ENCODE data around the gene R3HDML.
"Not testable (repeated sequence)": the region's sequence is repeated elsewhere in the genome, so short reads cannot be mapped to it uniquely, and the experiment has no call there.

The R3HDML gene

DNA sequence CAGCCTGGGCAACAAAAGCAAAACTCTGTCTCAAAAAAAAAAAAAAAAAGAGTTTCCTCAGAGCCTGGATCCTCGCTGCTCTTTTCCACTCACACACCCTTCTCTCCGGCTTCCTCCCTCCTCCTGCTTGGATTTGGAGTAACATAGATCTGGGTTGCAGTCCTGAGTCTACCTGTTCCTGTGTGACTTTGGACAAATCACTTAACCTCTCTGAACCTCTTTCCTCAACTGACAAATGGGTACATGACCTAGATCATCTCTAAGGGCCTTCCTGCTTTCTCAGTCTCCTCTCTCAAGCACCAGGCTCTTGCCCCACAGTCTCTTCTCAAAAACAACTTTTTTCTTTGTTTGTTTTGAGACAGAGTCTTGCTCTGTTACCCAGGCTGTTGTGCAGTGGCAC, 5.6 kb upstream of the R3HDML start:
- DNase-seq: no peak

- no peak for DNase-seq
Measured at GRCh38 chr20:44334306-44334705, 2.5 kb upstream of the R3HDML start.

DNA sequence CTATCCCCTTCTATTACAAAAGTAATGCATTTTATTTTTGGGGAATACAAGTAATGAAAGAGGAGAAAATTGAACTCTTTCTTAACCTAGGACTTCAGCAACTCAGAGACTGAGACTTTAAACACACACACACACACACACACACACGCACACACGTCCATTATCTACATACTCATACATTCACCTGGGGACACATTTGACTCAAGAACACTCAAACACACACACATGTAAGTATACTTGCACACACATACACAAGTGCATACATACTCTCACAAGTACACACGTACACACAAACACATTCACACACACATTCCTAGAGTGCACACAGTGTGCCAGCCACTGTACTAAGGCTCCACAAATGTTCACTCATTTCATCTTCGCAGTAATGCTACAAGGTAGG, 2.1 kb upstream of the R3HDML start:
- no peak for DNase-seq

DNA sequence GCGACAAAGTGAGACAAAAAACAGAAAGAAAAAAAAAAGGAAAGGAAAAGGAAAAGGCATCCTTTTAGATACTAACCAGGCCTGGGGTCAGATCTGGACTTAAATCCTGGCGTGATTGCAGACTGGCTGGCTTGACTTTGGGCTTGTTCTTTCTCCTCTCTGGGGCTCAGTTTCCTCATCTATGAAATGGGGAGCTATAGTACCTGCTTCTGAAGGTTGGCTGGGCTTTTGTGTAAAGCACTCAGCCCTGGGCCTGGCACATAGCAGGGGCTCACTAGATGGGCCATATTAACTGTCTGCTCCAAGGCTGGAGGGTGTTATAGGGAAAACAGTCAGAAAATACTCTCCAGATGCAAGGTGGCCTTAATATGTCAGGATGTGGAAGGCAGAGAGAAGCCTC, 1.2 kb upstream of the R3HDML start:
- DNase-seq: no peak

- peak; percentile 35 for DNase-seq
Measured at GRCh38 chr20:44336086-44336485, 757 bp upstream of the R3HDML start.

GRCh38 chr20:44342248-44342647, 5.4 kb downstream of the R3HDML start:
- DNase-seq: no peak

DNA sequence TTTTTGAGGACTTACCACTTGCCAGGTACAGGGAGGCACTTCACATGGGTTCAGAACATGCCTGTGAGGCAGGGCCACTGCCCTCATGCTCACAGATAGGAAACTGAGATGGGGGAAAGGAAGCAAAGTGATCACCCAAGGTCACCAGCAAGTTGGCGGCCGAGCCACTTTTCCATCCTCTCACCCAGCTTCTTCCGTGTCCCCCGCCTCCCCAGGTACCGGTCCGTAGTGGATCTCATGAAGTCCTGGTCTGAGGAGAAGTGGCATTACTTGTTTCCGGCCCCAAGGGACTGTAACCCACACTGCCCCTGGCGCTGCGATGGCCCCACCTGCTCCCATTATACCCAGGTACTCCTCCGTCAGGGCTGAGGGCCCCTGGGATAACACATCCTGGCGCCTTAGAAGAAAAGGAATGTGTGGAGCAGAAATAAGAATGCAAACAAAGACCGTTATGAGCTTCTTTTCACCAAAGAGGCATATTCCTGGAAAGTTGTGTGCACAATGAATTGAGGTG, 6.4 kb downstream of the R3HDML start:
- DNase-seq: no peak

DNA sequence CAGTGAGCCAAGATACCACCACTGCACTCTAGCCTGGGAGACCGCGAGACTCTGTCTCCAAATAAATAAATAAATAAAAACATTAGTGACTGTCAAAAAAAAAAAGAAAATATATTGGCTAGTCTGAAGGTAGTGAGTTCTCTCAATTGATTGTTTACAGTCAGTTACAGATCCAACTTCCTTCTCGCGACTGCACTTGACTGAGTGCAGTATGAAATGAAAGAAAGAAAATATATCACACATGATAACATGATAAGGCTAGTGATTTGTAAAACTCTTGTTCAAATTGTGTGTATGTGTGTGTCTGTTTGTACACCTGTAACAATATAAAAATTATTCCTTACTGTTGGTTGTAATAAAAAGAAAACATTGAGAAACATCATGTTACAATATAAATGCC, 7.9 kb downstream of the R3HDML start:
- no peak for DNase-seq

DNA sequence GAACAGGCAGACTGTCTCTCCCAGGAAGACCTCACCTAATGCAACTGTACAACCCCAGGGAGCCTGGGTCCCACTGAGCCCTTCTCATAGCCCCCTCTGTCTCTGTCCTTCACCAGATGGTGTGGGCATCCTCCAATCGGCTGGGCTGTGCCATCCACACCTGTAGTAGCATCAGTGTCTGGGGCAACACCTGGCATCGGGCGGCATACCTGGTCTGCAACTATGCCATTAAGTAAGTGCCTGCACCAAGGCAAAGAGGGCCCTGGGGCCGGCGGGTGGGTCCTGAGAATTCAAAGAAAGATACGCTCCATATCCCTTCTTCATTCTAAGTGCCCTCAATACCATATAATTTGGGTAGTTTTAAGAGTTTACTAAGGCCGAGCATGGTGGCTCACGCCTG, 8.3 kb downstream of the R3HDML start:
- DNase-seq: no peak

DNA sequence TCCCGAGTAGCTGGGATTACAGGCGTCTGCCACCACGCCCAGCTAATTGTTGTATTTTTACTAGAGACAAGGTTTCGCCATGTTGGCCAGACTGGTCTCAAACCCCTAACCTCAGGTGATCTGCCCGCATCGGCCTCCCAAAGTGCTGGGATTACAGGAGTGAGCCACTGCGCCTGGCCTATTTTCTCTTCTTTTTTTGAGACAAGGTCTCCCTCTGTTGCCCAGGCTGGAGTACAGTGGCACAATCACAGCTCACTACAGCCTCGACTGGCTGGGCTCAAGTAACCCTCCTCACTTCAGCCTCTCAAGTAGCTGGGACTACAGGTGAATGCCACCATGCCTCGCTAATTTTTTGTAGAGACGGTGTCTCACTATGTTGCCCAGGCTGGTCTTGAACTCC, 9.1 kb downstream of the R3HDML start:
- not testable (repeated sequence) for DNase-seq

- DNase-seq: no peak
Measured at GRCh38 chr20:44348168-44348659, 11.4 kb downstream of the R3HDML start.

DNA sequence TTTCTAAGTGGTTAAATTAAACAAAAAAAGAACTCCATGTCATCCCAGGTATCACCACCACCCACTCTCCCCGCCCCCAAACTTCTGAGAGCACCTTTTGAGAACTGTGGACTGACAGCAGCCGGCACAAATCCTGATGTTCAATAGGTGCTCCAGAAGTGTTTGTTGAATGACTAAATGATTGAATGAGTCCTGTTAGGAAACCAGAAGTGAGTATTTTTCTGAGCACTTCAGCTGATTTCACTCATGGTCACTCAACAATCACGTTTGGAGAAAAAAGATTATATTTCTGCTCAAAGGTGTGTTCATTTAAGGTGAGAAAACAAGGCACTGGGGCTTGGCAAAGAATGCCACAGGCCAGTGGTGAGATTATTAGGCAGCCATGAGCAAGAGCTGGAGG, 12.5 kb downstream of the R3HDML start:
- no peak for DNase-seq

GRCh38 chr20:44350567-44350966, 13.7 kb downstream of the R3HDML start:
- DNase-seq: no peak

DNA sequence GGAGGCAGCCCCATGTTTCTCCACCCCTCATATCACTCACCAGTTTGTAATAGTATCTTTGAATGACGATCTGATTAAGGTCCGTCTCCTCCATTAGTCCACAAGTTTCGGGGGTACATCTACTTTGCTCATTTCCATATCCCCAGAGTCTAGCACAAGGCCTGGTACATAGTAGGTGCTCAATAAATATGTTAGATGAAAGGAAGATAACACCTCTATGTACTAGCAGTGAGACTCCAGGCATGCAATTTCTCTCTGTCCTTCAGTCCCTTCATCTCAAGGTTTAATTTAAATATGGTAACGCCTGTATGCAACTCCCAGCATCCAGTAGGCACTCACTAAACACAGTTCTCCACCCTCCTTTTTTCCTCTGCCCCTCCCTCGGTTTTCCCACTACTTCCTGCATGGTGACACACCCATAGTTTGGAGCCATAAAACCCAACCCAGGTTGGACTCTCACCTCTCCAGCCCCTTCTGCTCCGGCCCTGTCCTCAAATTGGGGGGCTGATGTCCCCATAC, 18.2 kb downstream of the R3HDML start:
- DNase-seq: no peak

- DNase-seq: no peak
Measured at GRCh38 chr20:44355498-44356352, 18.9 kb downstream of the R3HDML start, which contains the start of gene HNF4A. HNF4A (plus strand) TSS chr20:44355699; CDS start chr20:44355805, 106 bp downstream.

DNA sequence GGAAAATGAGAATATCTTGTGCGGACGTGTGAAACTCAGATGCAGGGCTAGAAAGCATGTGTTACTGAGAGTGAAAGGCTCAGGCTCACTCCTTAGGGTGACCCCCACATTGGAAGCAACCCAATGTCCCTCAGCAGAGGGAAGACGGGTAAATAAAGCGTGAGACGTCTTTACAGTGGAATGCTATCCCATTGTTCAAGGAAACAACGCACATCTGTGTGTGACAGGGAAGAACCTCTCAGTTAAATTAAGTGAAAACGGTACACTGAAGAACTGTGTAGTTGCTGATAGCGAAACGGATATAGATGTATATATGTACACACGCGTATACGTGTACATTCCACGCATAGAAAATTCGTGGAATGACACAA, 19.5 kb downstream of the R3HDML start:
- no peak for DNase-seq

DNA sequence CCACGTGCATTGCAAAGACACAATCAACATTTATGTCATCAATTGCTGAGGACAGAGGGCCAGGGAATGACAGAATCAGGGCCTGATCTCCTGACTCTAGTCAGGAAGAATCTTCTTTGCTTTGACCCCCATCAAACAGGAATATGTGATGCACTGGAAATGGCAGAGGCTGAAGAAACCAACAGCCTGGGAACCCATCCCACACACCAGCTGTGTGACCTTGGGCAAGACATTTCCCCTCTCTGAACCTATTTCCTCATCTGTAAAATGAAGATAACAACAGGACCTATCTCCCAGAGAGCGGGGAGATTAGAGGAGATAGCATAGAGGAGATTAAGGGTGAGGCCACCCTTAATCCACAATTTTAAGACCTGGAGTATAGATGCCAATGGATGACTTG, 20.2 kb downstream of the R3HDML start:
- no peak for DNase-seq

GRCh38 chr20:44357555-44358125, 20.8 kb downstream of the R3HDML start:
- DNase-seq: no peak

GRCh38 chr20:44358776-44359175, 21.9 kb downstream of the R3HDML start:
- DNase-seq: no peak

GRCh38 chr20:44360221-44360620, 23.4 kb downstream of the R3HDML start:
- DNase-seq: no peak

DNA sequence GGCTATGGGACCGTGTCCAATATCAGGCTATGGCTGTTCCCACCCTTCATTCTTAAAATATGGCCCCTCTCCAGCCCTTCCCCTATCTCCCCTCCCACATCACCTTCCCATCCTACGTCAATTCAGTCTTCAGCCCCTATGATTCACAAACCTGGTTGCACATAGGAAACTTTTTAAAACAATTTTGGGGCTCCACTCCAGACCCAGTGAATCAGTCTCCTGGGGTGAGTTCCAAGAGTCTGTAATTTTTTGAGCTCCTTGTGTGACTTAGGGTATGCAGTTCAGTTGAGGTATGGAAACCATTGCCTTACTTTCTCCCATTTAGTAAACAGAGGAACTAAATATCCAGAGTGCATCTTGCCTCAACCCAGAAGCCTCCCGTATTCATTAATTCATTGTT, 24.2 kb downstream of the R3HDML start:
- DNase-seq: no peak

DNA sequence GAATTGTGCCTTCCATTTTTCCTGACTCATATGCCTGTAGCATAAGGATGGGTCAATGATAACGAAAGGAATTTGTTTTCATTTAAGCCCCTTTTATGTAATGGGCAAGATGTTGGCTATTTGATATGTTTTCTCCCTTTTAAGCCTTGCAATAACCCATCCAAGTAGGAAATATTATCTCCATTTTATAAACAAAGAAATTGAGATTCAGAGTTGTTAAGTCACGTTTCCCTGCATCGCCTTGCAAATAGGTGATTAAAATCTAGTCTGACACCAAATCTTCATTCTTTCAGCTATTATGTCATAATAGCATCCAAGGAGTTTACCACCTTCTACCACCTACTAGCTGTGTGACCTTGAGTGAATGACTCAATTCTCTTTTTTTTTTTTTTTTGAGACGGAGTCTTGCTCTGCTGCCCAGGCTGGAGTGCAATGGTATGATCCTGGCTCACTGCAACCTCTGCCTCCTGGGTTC, 25.7 kb downstream of the R3HDML start:
- DNase-seq: no peak

GRCh38 chr20:44364068-44364467, 27.2 kb downstream of the R3HDML start:
- no peak for DNase-seq

DNA sequence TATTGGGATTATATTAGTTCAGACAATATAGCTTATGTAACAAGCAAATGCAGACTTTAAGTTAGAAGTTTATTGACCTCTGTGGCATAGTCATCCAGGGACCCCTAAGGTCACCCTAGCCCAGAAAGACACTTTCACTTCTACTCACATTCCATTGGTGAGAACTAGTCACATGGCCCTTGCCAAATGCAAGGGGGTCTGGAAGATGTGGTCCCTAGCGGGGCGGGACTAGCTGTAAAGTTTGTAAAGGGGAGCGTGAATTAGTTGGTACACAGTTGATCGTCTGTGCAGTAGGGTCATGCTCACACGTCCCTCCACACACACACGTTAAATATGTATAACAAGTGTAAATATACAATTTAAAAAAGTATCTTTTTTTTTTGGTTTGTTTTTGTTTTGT, 27.9 kb downstream of the R3HDML start:
- no peak for DNase-seq
